ENCODE results near the gene RING1. TPM values are rescaled to one million over a fixed set of nuclear protein-coding genes. Genes with fewer than 3 reads are reported as not detected.

RING1 gene
- total and polyA plus RNA-seq, 2 donors from 2014 or later, result 47.2 to 48.6 TPM

- no peak overlapping the region for H3K4me3 ChIP-seq (ENCODE audit: low read length in 3 of 3)
- no peak for TF ChIP-seq CTCF (IDR thresholded peaks at IDR 0.05; ENCODE audit: borderline replicate concordance, extremely low read depth, insufficient read depth)
- no peaks in the 10 kb centered on the region for H3K27me3 ChIP-seq (ENCODE audit: control insufficient read depth, insufficient read depth, low read length)
- FAIRE-seq, result no peak
- no peak for DNase-seq
- H3K27ac ChIP-seq (ENCODE audit: low read depth in 2 of 2, low read length in 2 of 2), result no peak overlapping the region
- H3K9ac ChIP-seq (ENCODE audit: low read length in 3 of 3), result no peak overlapping the region
- no peaks in the 10 kb centered on the region for H3K4me1 ChIP-seq (ENCODE audit: control insufficient read depth in 2 of 3, insufficient read depth in 2 of 3, low read depth in 1 of 3, low read length in 3 of 3)
- H3K9me3 ChIP-seq (ENCODE audit: control insufficient read depth in 2 of 3, insufficient read depth in 1 of 3, low read length in 3 of 3), result no peaks in the 10 kb centered on the region
- intact Hi-C loops (cut with DNase I), result no loop called here
- no peaks in the 10 kb centered on the region for H3K36me3 ChIP-seq (ENCODE audit: control insufficient read depth in 2 of 3, insufficient read depth in 3 of 3, low read length in 3 of 3)
These were observed 33.7 kb downstream of the RING1 start for GRCh38 chr6:33241968-33242367.

- no peak for TF ChIP-seq CTCF (IDR thresholded peaks at IDR 0.05; ENCODE audit: borderline replicate concordance, extremely low read depth, insufficient read depth)
- Histone ChIP-seq H3K9ac (ENCODE audit: low read length in 3 of 3) (no peak overlapping the region), H3K9me3 (ENCODE audit: control insufficient read depth in 2 of 3, insufficient read depth in 1 of 3, low read length in 3 of 3) (no peaks in the 10 kb centered on the region), H3K27ac (ENCODE audit: low read depth in 2 of 2, low read length in 2 of 2) (no peak overlapping the region), H3K27me3 (ENCODE audit: control insufficient read depth, insufficient read depth, low read length) (no peaks in the 10 kb centered on the region), H3K4me1 (ENCODE audit: control insufficient read depth in 2 of 3, insufficient read depth in 2 of 3, low read depth in 1 of 3, low read length in 3 of 3) (peaks cover 0 to 5% (median 4%) of the 10 kb centered on the region in 3 donors), H3K4me3 (ENCODE audit: low read length in 3 of 3) (no peak overlapping the region), H3K36me3 (ENCODE audit: control insufficient read depth in 2 of 3, insufficient read depth in 3 of 3, low read length in 3 of 3) (no peaks in the 10 kb centered on the region)
- intact Hi-C loops (cut with DNase I), result no loop called here
- DNase-seq, result no peak
- FAIRE-seq, result no peak
These were observed 35.2 kb downstream of the RING1 start for GRCh38 chr6:33243476-33243875.

- H3K9me3 ChIP-seq (ENCODE audit: control insufficient read depth in 2 of 3, insufficient read depth in 1 of 3, low read length in 3 of 3), result no peaks in the 10 kb centered on the region
- H3K27ac ChIP-seq (ENCODE audit: low read depth in 2 of 2, low read length in 2 of 2), result peak overlapping the region; percentile 89 to 97
- H3K9ac ChIP-seq (ENCODE audit: low read length in 3 of 3), result peak overlapping the region; percentile 70 to 90 (median 75)
- H3K4me3 ChIP-seq (ENCODE audit: low read length in 3 of 3), result peak overlapping the region; percentile 61 to 81 (median 77)
- FAIRE-seq, result no peak
- intact Hi-C loops (cut with DNase I), result no loop called here
- H3K4me1 ChIP-seq (ENCODE audit: control insufficient read depth in 2 of 3, insufficient read depth in 2 of 3, low read depth in 1 of 3, low read length in 3 of 3), result peaks cover 0 to 20% (median 9%) of the 10 kb centered on the region in 3 donors
- peak; percentile 91 to 95 (median 93) for DNase-seq
- TF ChIP-seq CTCF (IDR thresholded peaks at IDR 0.05; ENCODE audit: borderline replicate concordance, extremely low read depth, insufficient read depth), result peak; percentile 99
- no peaks in the 10 kb centered on the region for H3K27me3 ChIP-seq (ENCODE audit: control insufficient read depth, insufficient read depth, low read length)
- peaks cover 0 to 3% (median 0%) of the 10 kb centered on the region in 3 donors for H3K36me3 ChIP-seq (ENCODE audit: control insufficient read depth in 2 of 3, insufficient read depth in 3 of 3, low read length in 3 of 3)
These were observed 39.8 kb downstream of the RING1 start for GRCh38 chr6:33247977-33248642.

GRCh38 chr6:33248643-33248931, 40.3 kb downstream of the RING1 start:
- TF ChIP-seq CTCF (IDR thresholded peaks at IDR 0.05; ENCODE audit: borderline replicate concordance, extremely low read depth, insufficient read depth), result no peak
- Histone ChIP-seq H3K27me3 (ENCODE audit: control insufficient read depth, insufficient read depth, low read length) (no peaks in the 10 kb centered on the region), H3K4me3 (ENCODE audit: low read length in 3 of 3) (peak overlapping the region; percentile 61 to 81 (median 77)), H3K4me1 (ENCODE audit: control insufficient read depth in 2 of 3, insufficient read depth in 2 of 3, low read depth in 1 of 3, low read length in 3 of 3) (peaks cover 0 to 20% (median 9%) of the 10 kb centered on the region in 3 donors), H3K36me3 (ENCODE audit: control insufficient read depth in 2 of 3, insufficient read depth in 3 of 3, low read length in 3 of 3) (peaks cover 0 to 3% (median 0%) of the 10 kb centered on the region in 3 donors), H3K9me3 (ENCODE audit: control insufficient read depth in 2 of 3, insufficient read depth in 1 of 3, low read length in 3 of 3) (no peaks in the 10 kb centered on the region), H3K27ac (ENCODE audit: low read depth in 2 of 2, low read length in 2 of 2) (peak overlapping the region; percentile 89 to 97), H3K9ac (ENCODE audit: low read length in 3 of 3) (peak overlapping the region; percentile 70 to 90 (median 75))
- FAIRE-seq, result no peak
- DNase-seq, result no peak
- intact Hi-C loops (cut with DNase I), result no loop called here
